ENCODE results near the gene LARP4.

Gene LARP4

GRCh38 chr12:50390316-50390741 is 10.4 kb upstream of the LARP4 start:
- Histone ChIP-seq H3K36me3 (ENCODE audit: low read depth) (no peaks in the 10 kb centered on the region), H3K4me1 (ENCODE audit: insufficient read depth, poor library complexity, severe bottlenecking) (peaks cover 14% of the 10 kb centered on the region), H3K9me3 (ENCODE audit: severe bottlenecking) (no peaks in the 10 kb centered on the region), H3K27ac (ENCODE audit: poor library complexity, severe bottlenecking) (peak overlapping the region; percentile 84), H3K4me3 (ENCODE audit: severe bottlenecking) (no peak overlapping the region), H3K27me3 (ENCODE audit: insufficient read depth, poor library complexity, severe bottlenecking) (no peaks in the 10 kb centered on the region)
- ATAC-seq (ENCODE audit: low read depth) (peak; percentile 95), DNase-seq (ENCODE audit: low spot score) (no peak)
- no peak for TF ChIP-seq CTCF (IDR thresholded peaks at IDR 0.05; ENCODE audit: poor library complexity, severe bottlenecking)

GRCh38 chr12:50394469-50395029 is 6.1 kb upstream of the LARP4 start:
- DNase-seq (ENCODE audit: low spot score) (no peak), ATAC-seq (ENCODE audit: low read depth) (no peak)
- no peaks in the 10 kb centered on the region for H3K9me3 ChIP-seq (ENCODE audit: severe bottlenecking)
- no peaks in the 10 kb centered on the region for H3K27me3 ChIP-seq (ENCODE audit: insufficient read depth, poor library complexity, severe bottlenecking)
- TF ChIP-seq CTCF (IDR thresholded peaks at IDR 0.05; ENCODE audit: poor library complexity, severe bottlenecking): no peak
- H3K4me3 ChIP-seq (ENCODE audit: severe bottlenecking): no peak overlapping the region
- H3K36me3 ChIP-seq (ENCODE audit: low read depth): no peaks in the 10 kb centered on the region
- H3K4me1 ChIP-seq (ENCODE audit: insufficient read depth, poor library complexity, severe bottlenecking): peaks cover 23% of the 10 kb centered on the region
- no peak overlapping the region for H3K27ac ChIP-seq (ENCODE audit: poor library complexity, severe bottlenecking)

GRCh38 chr12:50397117-50397650 is 3.5 kb upstream of the LARP4 start:
- no peak for DNase-seq (ENCODE audit: low spot score)
- peak overlapping the region; percentile 43 for H3K27ac ChIP-seq (ENCODE audit: poor library complexity, severe bottlenecking)
- H3K27me3 ChIP-seq (ENCODE audit: insufficient read depth, poor library complexity, severe bottlenecking): no peaks in the 10 kb centered on the region
- no peak for TF ChIP-seq CTCF (IDR thresholded peaks at IDR 0.05; ENCODE audit: poor library complexity, severe bottlenecking)
- peaks cover 14% of the 10 kb centered on the region for H3K4me1 ChIP-seq (ENCODE audit: insufficient read depth, poor library complexity, severe bottlenecking)
- no peak for ATAC-seq (ENCODE audit: low read depth)
- H3K9me3 ChIP-seq (ENCODE audit: severe bottlenecking): no peaks in the 10 kb centered on the region
- no peak overlapping the region for H3K4me3 ChIP-seq (ENCODE audit: severe bottlenecking)
- no peaks in the 10 kb centered on the region; the same call in 1 of the 2 replicates for H3K36me3 ChIP-seq (ENCODE audit: low read depth)

- Histone ChIP-seq H3K36me3 (ENCODE audit: low read depth) (peaks cover 12% of the 10 kb centered on the region), H3K27me3 (ENCODE audit: insufficient read depth, poor library complexity, severe bottlenecking) (no peaks in the 10 kb centered on the region), H3K4me1 (ENCODE audit: insufficient read depth, poor library complexity, severe bottlenecking) (peaks cover 28% of the 10 kb centered on the region), H3K9me3 (ENCODE audit: severe bottlenecking) (no peaks in the 10 kb centered on the region), H3K27ac (ENCODE audit: poor library complexity, severe bottlenecking) (no peak overlapping the region), H3K4me3 (ENCODE audit: severe bottlenecking) (no peak overlapping the region)
- no peak for TF ChIP-seq CTCF (IDR thresholded peaks at IDR 0.05; ENCODE audit: poor library complexity, severe bottlenecking)
- ATAC-seq (ENCODE audit: low read depth) (no peak), DNase-seq (ENCODE audit: low spot score) (no peak)
Measured at GRCh38 chr12:50398931-50399330, 1.8 kb upstream of the LARP4 start.

- Histone ChIP-seq H3K9me3 (ENCODE audit: severe bottlenecking) (no peaks in the 10 kb centered on the region), H3K4me3 (ENCODE audit: severe bottlenecking) (peak overlapping the region; percentile 65), H3K36me3 (ENCODE audit: low read depth) (peaks cover 15% of the 10 kb centered on the region), H3K27me3 (ENCODE audit: insufficient read depth, poor library complexity, severe bottlenecking) (no peaks in the 10 kb centered on the region), H3K4me1 (ENCODE audit: insufficient read depth, poor library complexity, severe bottlenecking) (peaks cover 35% of the 10 kb centered on the region), H3K27ac (ENCODE audit: poor library complexity, severe bottlenecking) (peak overlapping the region; percentile 73)
- no peak for DNase-seq (ENCODE audit: low spot score)
- ATAC-seq (ENCODE audit: low read depth): no peak
- no peak for TF ChIP-seq CTCF (IDR thresholded peaks at IDR 0.05; ENCODE audit: poor library complexity, severe bottlenecking)
Measured at GRCh38 chr12:50400104-50400637, 514 bp upstream of the LARP4 start.

Measured in RWPE2 (cell line).